ENCODE measurements around the gene CYBA. TPM values are rescaled to one million over a fixed set of nuclear protein-coding genes. Genes with fewer than 3 reads are reported as not detected.

Gene CYBA
- total and polyA plus RNA-seq, 9 of the 15 experiments (the other 6 are each of a cell fraction or from before 2014, with no cell fraction given): 0.34 to 683 (median 93.0) TPM

DNA sequence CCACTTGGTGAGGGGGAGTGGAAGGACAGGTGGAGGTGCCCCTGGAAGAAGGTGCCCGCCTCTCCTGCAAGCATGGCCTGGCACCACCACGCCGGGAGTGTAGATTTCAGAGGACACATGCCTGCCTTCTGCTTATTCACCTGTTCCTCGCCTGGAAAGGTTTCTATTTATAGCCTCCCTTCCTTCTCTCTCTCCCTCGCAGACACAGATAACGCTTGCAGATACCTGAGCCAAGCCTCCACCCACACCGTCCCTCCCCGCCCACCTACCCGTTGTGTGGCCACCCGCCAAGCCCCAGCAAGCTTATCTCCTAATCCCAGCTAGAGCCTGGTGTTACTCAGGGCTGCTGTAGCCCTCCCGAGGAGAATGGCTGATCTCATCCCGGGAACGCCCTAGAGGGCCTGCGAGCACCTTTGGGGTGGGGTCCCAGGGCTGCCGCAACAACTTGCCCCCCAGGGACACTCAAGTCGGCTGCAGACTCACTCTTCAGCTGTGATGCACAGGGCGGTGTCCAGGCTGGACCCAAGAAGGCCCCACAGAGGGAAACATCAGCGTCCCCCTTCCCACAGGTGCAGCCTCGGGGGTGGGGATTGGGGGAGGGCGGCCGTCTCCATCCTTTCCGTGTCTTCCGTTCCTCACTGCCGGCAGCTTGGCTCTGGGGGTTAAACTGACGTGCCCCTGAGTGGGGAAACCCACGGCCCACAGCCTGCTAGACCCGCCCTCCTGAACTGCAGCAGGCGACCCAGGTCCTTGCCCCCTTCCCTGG is 37.3 kb upstream of the CYBA start (continued):
- peak; percentile 57; the same call in 1 of the 2 replicates for TF ChIP-seq ZNF592 (IDR thresholded peaks at IDR 0.05)
- TF ChIP-seq RBM22 (IDR thresholded peaks at IDR 0.05; ENCODE audit: low read depth, low read length, poor library complexity, severe bottlenecking): no peak
- TF ChIP-seq CREBBP (IDR thresholded peaks at IDR 0.05; ENCODE audit: low read depth, low read length): no peak
- TF ChIP-seq, protein P1, sequence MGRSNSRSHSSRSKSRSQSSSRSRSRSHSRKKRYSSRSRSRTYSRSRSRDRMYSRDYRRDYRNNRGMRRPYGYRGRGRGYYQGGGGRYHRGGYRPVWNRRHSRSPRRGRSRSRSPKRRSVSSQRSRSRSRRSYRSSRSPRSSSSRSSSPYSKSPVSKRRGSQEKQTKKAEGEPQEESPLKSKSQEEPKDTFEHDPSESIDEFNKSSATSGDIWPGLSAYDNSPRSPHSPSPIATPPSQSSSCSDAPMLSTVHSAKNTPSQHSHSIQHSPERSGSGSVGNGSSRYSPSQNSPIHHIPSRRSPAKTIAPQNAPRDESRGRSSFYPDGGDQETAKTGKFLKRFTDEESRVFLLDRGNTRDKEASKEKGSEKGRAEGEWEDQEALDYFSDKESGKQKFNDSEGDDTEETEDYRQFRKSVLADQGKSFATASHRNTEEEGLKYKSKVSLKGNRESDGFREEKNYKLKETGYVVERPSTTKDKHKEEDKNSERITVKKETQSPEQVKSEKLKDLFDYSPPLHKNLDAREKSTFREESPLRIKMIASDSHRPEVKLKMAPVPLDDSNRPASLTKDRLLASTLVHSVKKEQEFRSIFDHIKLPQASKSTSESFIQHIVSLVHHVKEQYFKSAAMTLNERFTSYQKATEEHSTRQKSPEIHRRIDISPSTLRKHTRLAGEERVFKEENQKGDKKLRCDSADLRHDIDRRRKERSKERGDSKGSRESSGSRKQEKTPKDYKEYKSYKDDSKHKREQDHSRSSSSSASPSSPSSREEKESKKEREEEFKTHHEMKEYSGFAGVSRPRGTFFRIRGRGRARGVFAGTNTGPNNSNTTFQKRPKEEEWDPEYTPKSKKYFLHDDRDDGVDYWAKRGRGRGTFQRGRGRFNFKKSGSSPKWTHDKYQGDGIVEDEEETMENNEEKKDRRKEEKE (IDR thresholded peaks at IDR 0.05; ENCODE audit: borderline replicate concordance in 1 of 2, control insufficient read depth in 1 of 2, low read depth in 2 of 2, low read length in 1 of 2): no peak
- TF ChIP-seq DLX4 (CRISPR knock-in tag; IDR thresholded peaks at IDR 0.05): no peak
- peak; percentile 88 for TF ChIP-seq SMARCB1 (IDR thresholded peaks at IDR 0.05; ENCODE audit: insufficient read length, low read depth)
- TF ChIP-seq C11orf30 (IDR thresholded peaks at IDR 0.05; ENCODE audit: low read depth): no peak
- TF ChIP-seq, protein P2, sequence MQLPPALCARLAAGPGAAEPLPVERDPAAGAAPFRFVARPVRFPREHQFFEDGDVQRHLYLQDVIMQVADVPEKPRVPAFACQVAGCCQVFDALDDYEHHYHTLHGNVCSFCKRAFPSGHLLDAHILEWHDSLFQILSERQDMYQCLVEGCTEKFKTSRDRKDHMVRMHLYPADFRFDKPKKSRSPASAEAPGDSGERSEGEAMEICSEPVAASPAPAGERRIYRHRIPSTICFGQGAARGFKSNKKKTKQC (CRISPR knock-in tag; IDR thresholded peaks at IDR 0.05): no peak
- TF ChIP-seq JUND (IDR thresholded peaks at IDR 0.05; ENCODE audit: borderline replicate concordance, low read depth, low read length): peak; percentile 96
- TF ChIP-seq JUND (tag; IDR thresholded peaks at IDR 0.05; ENCODE audit: borderline replicate concordance, low read depth, low read length): peak; percentile 85; the same call in 1 of the 3 replicates
- TF ChIP-seq, protein P3, sequence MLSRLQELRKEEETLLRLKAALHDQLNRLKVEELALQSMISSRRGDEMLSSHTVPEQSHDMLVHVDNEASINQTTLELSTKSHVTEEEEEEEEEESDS (CRISPR knock-in tag; IDR thresholded peaks at IDR 0.05): no peak
- no peak for TF ChIP-seq KAT8 (IDR thresholded peaks at IDR 0.05; ENCODE audit: low read depth)
- TF ChIP-seq ATF7 (IDR thresholded peaks at IDR 0.05): peak; percentile 94
- TF ChIP-seq ZNF217 (CRISPR knock-in tag; IDR thresholded peaks at IDR 0.05): no peak
- peak; percentile 77; the same call in 1 of the 2 replicates for TF ChIP-seq KAT7 (CRISPR knock-in tag; IDR thresholded peaks at IDR 0.05; ENCODE audit: borderline replicate concordance)
- TF ChIP-seq SIX5 (IDR thresholded peaks at IDR 0.05; ENCODE audit: borderline replicate concordance in 1 of 2, insufficient read depth in 1 of 2, low read depth in 1 of 2, low read length in 2 of 2): no peak
- TF ChIP-seq EWSR1 (IDR thresholded peaks at IDR 0.05; ENCODE audit: borderline replicate concordance, low read depth, partially characterized antibody): no peak
- no peak for TF ChIP-seq RAD21 (CRISPR knock-in tag; conservative IDR thresholded peaks at IDR 0.05 in 1 of 2, IDR thresholded peaks at IDR 0.05 in 1 of 2)
